Spleen (tissue), 11 donors: ENCODE measurements around the gene GRK6. TPM values are rescaled to one million over a fixed set of nuclear protein-coding genes. Genes with fewer than 3 reads are reported as not detected.

Source experiments
- DNase-seq: peaks from one replicate; pipeline ENCODE4 v3.0.0-alpha.2; 2020
- H3K27ac ChIP-seq, 8 donors: fragments of 200-600 bp; sonication (generic) in 7 of 8; 1 replicate in 4 of 8; 2 replicates in 4 of 8; pipeline versions ENCODE4 v1.5.0 to v1.8.0; 2016 to 2021; ENCODE audit warnings: inconsistent platforms in 4 of 8, mild to moderate bottlenecking in 4 of 8, moderate library complexity in 1 of 8
- H3K27me3 ChIP-seq, 7 donors: fragments of 200-600 bp; sonication (generic) in 6 of 7; replicated peaks in 1 of 7; 1 replicate in 4 of 7; 2 replicates in 3 of 7; pipeline versions ENCODE4 v1.5.0 to v1.8.0; 2016 to 2021; ENCODE audit warnings: inconsistent platforms in 3 of 7, mild to moderate bottlenecking in 1 of 7
- H3K36me3 ChIP-seq, 6 donors: fragments of 200-600 bp; sonication (generic) in 5 of 6; 1 replicate in 4 of 6; 2 replicates in 2 of 6; pipeline versions ENCODE4 v1.5.0 to v1.8.0; 2016 to 2021; ENCODE audit warnings: inconsistent platforms in 2 of 6
- H3K4me1 ChIP-seq, 6 donors: fragments of 200-600 bp; sonication (generic) in 5 of 6; 1 replicate in 3 of 6; 2 replicates in 3 of 6; pipeline versions ENCODE4 v1.5.0 to v1.8.0; 2016 to 2021; ENCODE audit warnings: inconsistent platforms in 3 of 6
- H3K4me3 ChIP-seq, 8 donors: fragments of 200-600 bp; sonication (generic) in 7 of 8; 1 replicate in 4 of 8; 2 replicates in 4 of 8; pipeline versions ENCODE4 v1.5.0 to v1.8.0; 2016 to 2021; ENCODE audit warnings: inconsistent platforms in 4 of 8, mild to moderate bottlenecking in 4 of 8, moderate library complexity in 2 of 8
- H3K9me3 ChIP-seq, 8 donors: fragments of 200-600 bp; sonication (generic) in 7 of 8; 1 replicate in 4 of 8; 2 replicates in 4 of 8; pipeline versions ENCODE4 v1.5.0 to v1.8.0; 2016 to 2021; ENCODE audit warnings: inconsistent platforms in 4 of 8
- POLR2A ChIP-seq, 3 donors: fragments of 450-650 bp; IDR thresholded peaks; one replicate each; pipeline ENCODE4 v1.5.1; 2017; ENCODE audit warnings: antibody characterized with exemption in 3 of 3, mild to moderate bottlenecking in 1 of 3
- POLR2AphosphoS5 ChIP-seq, 3 donors: sonication (generic); formaldehyde crosslinking; IDR thresholded peaks; one replicate each; pipeline ENCODE4 v1.5.1; 2017; ENCODE audit warnings: antibody characterized with exemption in 3 of 3
- WGBS, 5 donors: extraction: QIAGEN DNeasy Blood & Tissue Kit in 3 of 5; methylation state at CpG; one replicate each; pipeline versions ENCODE4 v1.1.5 to v1.1.7; 2013 to 2018; 5-methylcytosine and 5-hydroxymethylcytosine counted together
- intact Hi-C: fragments of 100-400 bp; cut with DNase I; formaldehyde crosslinking; loops from one replicate; pipeline ENCODE4 v1.15.0; 2023; ENCODE audit warnings: low total_unique reads
- polyA plus RNA-seq, 3 donors: library from polyadenylated mRNA; stranded (reverse); fragments of 200-250 nt; gene quantifications; one replicate each; pipeline ENCODE4 v1.2.1, GENCODE V29; 2013
- total RNA-seq, 7 donors: library from RNA; depleted of rRNA in 3 of 7; stranded (reverse); fragments of >200 nt in 3 of 7; fragmentation: NEBNext Ultra II Directional in 4 of 7; extraction: Animal tissue kit (Norgen Biotek cat#: 25700) in 4 of 7; gene quantifications; one replicate each; pipeline versions ENCODE4 v1.1.0 to v1.2.1, GENCODE V29; 2016 to 2021
- TF ChIP-seq, protein P1 (sequence below), 11 experiments: fragments of 200-600 bp in 7 of 11; fragments of 450-650 bp in 4 of 11; sonication (generic) in 4 of 11; IDR thresholded peaks in 8 of 11; conservative IDR thresholded peaks in 3 of 11; 1 replicate in 7 of 11; 2 replicates in 4 of 11; pipeline versions ENCODE4 v1.4.0 to v1.8.0; 2016 to 2021; ENCODE audit warnings: antibody characterized with exemption in 11 of 11, inconsistent platforms in 4 of 11, mild to moderate bottlenecking in 1 of 11
- donor health status: healthy with polysubstance abuse.
- donor health status: DM: no; HTN: no; CAD: no; lungs with moderate emphysema.
- donor health status: DM: no; HTN: no; CAD: no.
- donor health status: Bipolar disorder and iron deficiency.
- donor health status: healthy.
- donor health status: DM: no; HTN: no; CAD: no.
- donor health status: DM: yes; HTN: yes; CAD: no.

GRK6 gene
- total and polyA plus RNA-seq, 10 donors, result 45.7 to 170 (median 133) TPM

DNA sequence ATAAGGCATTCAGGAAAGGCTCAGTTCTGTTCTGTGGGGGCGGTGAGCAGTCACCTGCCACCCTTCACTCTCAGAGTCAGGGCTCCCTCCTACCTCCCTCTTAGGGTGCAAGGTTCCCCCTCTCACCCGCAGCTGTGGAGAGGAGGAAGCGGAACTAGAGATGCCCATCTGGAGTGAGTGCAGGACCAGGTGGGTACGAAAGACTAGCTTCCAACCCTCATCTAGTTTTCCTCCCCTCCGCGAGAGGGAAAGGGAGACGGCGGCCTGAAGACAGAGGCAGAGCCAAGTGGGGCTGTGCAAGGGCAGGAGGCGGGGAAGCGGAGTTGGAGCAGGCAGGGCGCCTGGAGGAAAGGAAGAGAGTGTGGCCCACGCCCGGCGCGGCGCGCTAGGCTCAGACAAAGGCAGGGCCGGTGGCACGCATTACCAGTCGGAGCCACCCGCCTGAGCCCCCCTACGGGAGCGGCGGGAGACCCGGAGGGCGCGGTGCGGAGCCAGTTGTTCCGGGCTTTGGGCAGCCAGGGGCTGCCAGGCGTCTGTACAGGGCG is 27.4 kb downstream of the GRK6 start:
- Histone ChIP-seq H3K4me1 (peaks cover 11 to 63% (median 43%) of the 10 kb centered on the region in 6 donors), H3K9me3 (no peaks in the 10 kb centered on the region), H3K27ac (peak overlapping the region; percentile 76 to 95 (median 90)), H3K36me3 (peaks cover 0 to 13% (median 2%) of the 10 kb centered on the region in 6 donors), H3K27me3 (peaks cover 0 to 24% (median 0%) of the 10 kb centered on the region in 7 donors), H3K4me3 (peak overlapping the region; percentile 14 to 83 (median 68))
- intact Hi-C loops, result loop anchor here (5.0 to 10.0 kb wide), 2 partner anchors 52 to 139 kb away; partner anchors contain the start of genes MXD3 and PFN3
- DNase-seq, result no peak
- TF ChIP-seq, protein P1, sequence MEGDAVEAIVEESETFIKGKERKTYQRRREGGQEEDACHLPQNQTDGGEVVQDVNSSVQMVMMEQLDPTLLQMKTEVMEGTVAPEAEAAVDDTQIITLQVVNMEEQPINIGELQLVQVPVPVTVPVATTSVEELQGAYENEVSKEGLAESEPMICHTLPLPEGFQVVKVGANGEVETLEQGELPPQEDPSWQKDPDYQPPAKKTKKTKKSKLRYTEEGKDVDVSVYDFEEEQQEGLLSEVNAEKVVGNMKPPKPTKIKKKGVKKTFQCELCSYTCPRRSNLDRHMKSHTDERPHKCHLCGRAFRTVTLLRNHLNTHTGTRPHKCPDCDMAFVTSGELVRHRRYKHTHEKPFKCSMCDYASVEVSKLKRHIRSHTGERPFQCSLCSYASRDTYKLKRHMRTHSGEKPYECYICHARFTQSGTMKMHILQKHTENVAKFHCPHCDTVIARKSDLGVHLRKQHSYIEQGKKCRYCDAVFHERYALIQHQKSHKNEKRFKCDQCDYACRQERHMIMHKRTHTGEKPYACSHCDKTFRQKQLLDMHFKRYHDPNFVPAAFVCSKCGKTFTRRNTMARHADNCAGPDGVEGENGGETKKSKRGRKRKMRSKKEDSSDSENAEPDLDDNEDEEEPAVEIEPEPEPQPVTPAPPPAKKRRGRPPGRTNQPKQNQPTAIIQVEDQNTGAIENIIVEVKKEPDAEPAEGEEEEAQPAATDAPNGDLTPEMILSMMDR (IDR thresholded peaks at IDR 0.05 in 8 of 11, conservative IDR thresholded peaks at IDR 0.05 in 3 of 11), result no peak
- TF ChIP-seq POLR2AphosphoS5 (IDR thresholded peaks at IDR 0.05), result peak in 1 of 3 donors; percentile 56
- 4 to 7% (median 5%) methylated on average over 21 to 31 of the region's 31 CpGs for WGBS, 5 donors

DNA sequence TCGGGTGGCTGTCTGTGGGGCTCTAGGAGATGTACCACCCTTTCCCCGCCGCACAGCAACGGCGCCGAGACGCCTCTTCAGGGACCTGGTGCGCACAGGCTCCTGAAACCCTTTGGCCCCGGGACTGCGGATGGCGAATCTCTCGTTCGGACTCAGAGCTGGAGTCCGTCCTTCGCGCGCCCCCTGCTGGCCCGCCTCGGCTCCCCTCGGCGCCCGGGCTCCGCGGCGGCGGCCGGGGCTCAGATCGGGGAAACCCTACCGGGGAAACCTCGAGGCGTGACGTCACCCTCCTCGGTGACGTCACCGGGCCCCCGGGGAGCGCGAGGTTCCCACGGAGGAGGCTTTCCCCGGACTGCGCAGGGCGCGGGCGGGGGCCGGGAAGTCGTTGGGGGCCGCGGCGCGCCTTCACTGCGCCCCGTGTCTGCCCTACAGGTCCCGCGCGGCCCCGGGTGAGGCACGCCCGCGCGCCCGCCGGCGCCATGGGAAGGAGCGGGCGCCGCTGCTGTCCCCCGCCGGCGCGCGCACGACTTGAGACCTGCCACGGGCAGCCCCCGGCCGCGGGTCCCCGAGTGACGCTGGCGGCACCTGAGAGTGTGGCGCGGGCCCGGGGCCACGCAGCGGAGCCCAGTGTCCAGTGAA is 28.0 kb downstream of the GRK6 start:
- DNase-seq, result peak; percentile 99
- TF ChIP-seq POLR2A (IDR thresholded peaks at IDR 0.05) (no peak), POLR2AphosphoS5 (IDR thresholded peaks at IDR 0.05) (peak; percentile 71 to 84 (median 72))
- TF ChIP-seq, protein P1 (IDR thresholded peaks at IDR 0.05 in 8 of 11, conservative IDR thresholded peaks at IDR 0.05 in 3 of 11), result peak; percentile 93 to 100 (median 98)
- 0 to 1% (median 0%) methylated on average over 26 to 84 of the region's 84 CpGs; no CpG with 5 or more reads in 1 of the 5 donors for WGBS, 5 donors
- Histone ChIP-seq H3K9me3 (no peaks in the 10 kb centered on the region), H3K4me3 (peak overlapping the region; percentile 61 to 83 (median 71)), H3K27ac (peak overlapping the region; percentile 76 to 95 (median 90)), H3K36me3 (peaks cover 0 to 18% (median 2%) of the 10 kb centered on the region in 6 donors), H3K4me1 (peaks cover 11 to 57% (median 41%) of the 10 kb centered on the region in 6 donors), H3K27me3 (peaks cover 0 to 19% (median 0%) of the 10 kb centered on the region in 7 donors)
- intact Hi-C loops, result loop anchor here (5.0 to 10.0 kb wide), 2 partner anchors 52 to 140 kb away; partner anchors contain the start of genes MXD3 and PFN3

DNA sequence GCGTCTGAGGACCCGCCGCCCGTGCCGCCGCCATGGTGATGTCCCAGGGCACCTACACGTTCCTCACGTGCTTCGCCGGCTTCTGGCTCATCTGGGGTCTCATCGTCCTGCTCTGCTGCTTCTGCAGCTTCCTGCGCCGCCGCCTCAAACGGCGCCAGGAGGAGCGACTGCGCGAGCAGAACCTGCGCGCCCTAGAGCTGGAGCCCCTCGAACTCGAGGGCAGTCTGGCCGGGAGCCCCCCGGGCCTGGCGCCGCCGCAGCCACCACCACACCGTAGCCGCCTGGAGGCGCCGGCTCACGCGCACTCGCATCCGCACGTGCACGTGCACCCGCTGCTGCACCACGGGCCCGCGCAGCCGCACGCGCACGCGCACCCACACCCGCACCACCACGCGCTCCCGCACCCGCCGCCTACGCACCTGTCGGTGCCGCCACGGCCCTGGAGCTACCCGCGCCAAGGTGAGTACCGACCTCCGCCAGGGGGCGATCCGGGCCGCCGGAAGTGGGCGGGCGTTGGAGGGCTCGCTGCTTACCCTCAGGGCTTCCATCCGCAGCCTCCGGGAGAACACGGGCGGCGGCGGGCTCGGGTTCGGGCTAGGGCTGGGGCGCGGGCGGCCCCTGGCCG is 28.7 kb downstream of the GRK6 start:
- H3K4me1 ChIP-seq, result peaks cover 11 to 54% (median 41%) of the 10 kb centered on the region in 6 donors
- H3K9me3 ChIP-seq, result no peaks in the 10 kb centered on the region
- peaks cover 0 to 12% (median 0%) of the 10 kb centered on the region in 7 donors for H3K27me3 ChIP-seq
- DNase-seq, result peak; percentile 98
- H3K36me3 ChIP-seq, result peaks cover 0 to 18% (median 2%) of the 10 kb centered on the region in 6 donors
- TF ChIP-seq POLR2A (IDR thresholded peaks at IDR 0.05) (peak in 1 of 3 donors; percentile 2), POLR2AphosphoS5 (IDR thresholded peaks at IDR 0.05) (peak; percentile 71 to 85 (median 80))
- TF ChIP-seq, protein P1 (IDR thresholded peaks at IDR 0.05 in 8 of 11, conservative IDR thresholded peaks at IDR 0.05 in 3 of 11), result peak; percentile 64 to 86 (median 79)
- WGBS, 5 donors, result 0 to 1% (median 0%) methylated on average over 29 to 80 of the region's 80 CpGs
- peak overlapping the region; percentile 76 to 95 (median 90) for H3K27ac ChIP-seq
- intact Hi-C loops, result loop anchor here (10.0 kb wide), 1 partner anchor 140 kb away; the partner anchor contains the start of gene MXD3
- peak overlapping the region; percentile 61 to 83 (median 71) for H3K4me3 ChIP-seq
